Measurements from ENCODE around the gene ADRA1B.

The ADRA1B gene

GRCh38 chr5:159928122-159928909 is 12.0 kb downstream of the ADRA1B start:
- FAIRE-seq (peak; percentile 99), DNase-seq (ENCODE audit: low spot score) (peak; percentile 83)

- FAIRE-seq: no peak
Measured at GRCh38 chr5:159929176-159929575, 12.9 kb downstream of the ADRA1B start.

GRCh38 chr5:159933531-159934485 is 17.5 kb downstream of the ADRA1B start:
- no peak for DNase-seq (ENCODE audit: low spot score)
- FAIRE-seq: no peak

More at GRCh38 chr5:159929176-159929575, 12.9 kb downstream of the ADRA1B start:
- DNase-seq (ENCODE audit: low spot score): no peak

- DNase-seq (ENCODE audit: low spot score) (no peak), FAIRE-seq (no peak)
Measured at GRCh38 chr5:159935946-159936345, 19.7 kb downstream of the ADRA1B start.

GRCh38 chr5:159936686-159937329 is 20.5 kb downstream of the ADRA1B start:
- FAIRE-seq (no peak), DNase-seq (ENCODE audit: low spot score) (no peak)

- FAIRE-seq (no peak), DNase-seq (ENCODE audit: low spot score) (no peak)
Measured at GRCh38 chr5:159937580-159937979, 21.3 kb downstream of the ADRA1B start.

GRCh38 chr5:159943326-159943725 is 27.0 kb downstream of the ADRA1B start:
- FAIRE-seq (no peak), DNase-seq (ENCODE audit: low spot score) (no peak)

- DNase-seq (ENCODE audit: low spot score) (no peak), FAIRE-seq (no peak)
Measured at GRCh38 chr5:159944056-159944600, 27.8 kb downstream of the ADRA1B start.

GRCh38 chr5:159945359-159945758 is 29.1 kb downstream of the ADRA1B start:
- DNase-seq (ENCODE audit: low spot score) (no peak), FAIRE-seq (no peak)

GRCh38 chr5:159947708-159948358 is 31.6 kb downstream of the ADRA1B start:
- FAIRE-seq: no peak
- no peak for DNase-seq (ENCODE audit: low spot score)

- DNase-seq (ENCODE audit: low spot score) (peak; percentile 52), FAIRE-seq (peak; percentile 44)
Measured at GRCh38 chr5:159951387-159951786, 35.1 kb downstream of the ADRA1B start.

- DNase-seq (ENCODE audit: low spot score) (no peak), FAIRE-seq (no peak)
Measured at GRCh38 chr5:159951834-159952233, 35.6 kb downstream of the ADRA1B start.

- FAIRE-seq (no peak), DNase-seq (ENCODE audit: low spot score) (no peak)
Measured at GRCh38 chr5:159953609-159954008, 37.3 kb downstream of the ADRA1B start.

- no peak for DNase-seq (ENCODE audit: low spot score)
- peak; percentile 58 for FAIRE-seq
Measured at GRCh38 chr5:159955056-159955624, 38.9 kb downstream of the ADRA1B start.

- DNase-seq (ENCODE audit: low spot score) (no peak), FAIRE-seq (no peak)
Measured at GRCh38 chr5:159956074-159956473, 39.8 kb downstream of the ADRA1B start.

GRCh38 chr5:159961176-159962160 is 45.2 kb downstream of the ADRA1B start:
- FAIRE-seq (no peak), DNase-seq (ENCODE audit: low spot score) (no peak)

GRCh38 chr5:159962214-159962613 is 45.9 kb downstream of the ADRA1B start:
- no peak for DNase-seq (ENCODE audit: low spot score)

GRCh38 chr5:159963935-159964334 is 47.7 kb downstream of the ADRA1B start:
- DNase-seq (ENCODE audit: low spot score) (no peak), FAIRE-seq (no peak)

More at GRCh38 chr5:159962214-159962613, 45.9 kb downstream of the ADRA1B start:
- FAIRE-seq: no peak
